GM23248 (cell line): ENCODE data around the gene ABTB1. TPM values are rescaled to one million over a fixed set of nuclear protein-coding genes. Genes with fewer than 3 reads are reported as not detected.

Experiments used
- DNase-seq: peaks from one replicate; pipeline ENCODE4 v3.0.0-alpha.2; 2015
- H2AFZ ChIP-seq: fragments of 200-600 bp; sonication (generic); 2 replicates; pipeline ENCODE4 v1.6.1; 2016; ENCODE audit warnings: antibody characterized with exemption
- H3F3A ChIP-seq: fragments of 200-600 bp; sonication (generic); 2 replicates; pipeline ENCODE4 v1.6.1; 2016; ENCODE audit warnings: mild to moderate bottlenecking, antibody characterized with exemption, mixed run types; ENCODE audit not compliant: insufficient read depth
- H3K27ac ChIP-seq: fragments of 200-600 bp; sonication (generic); 2 replicates; pipeline ENCODE4 v1.5.1; 2016; ENCODE audit warnings: mild to moderate bottlenecking
- H3K27me3 ChIP-seq: fragments of 200-600 bp; sonication (generic); replicated peaks from 2 replicates; pipeline ENCODE4 v1.6.1; 2016; ENCODE audit warnings: mild to moderate bottlenecking; ENCODE audit not compliant: insufficient read depth
- H3K36me3 ChIP-seq: fragments of 200-600 bp; sonication (generic); 2 replicates; pipeline ENCODE4 v1.6.1; 2016; ENCODE audit warnings: low read depth, mild to moderate bottlenecking
- H3K4me1 ChIP-seq: fragments of 200-600 bp; sonication (generic); 2 replicates; pipeline ENCODE4 v1.6.1; 2016; ENCODE audit warnings: mild to moderate bottlenecking; ENCODE audit not compliant: insufficient read depth
- H3K4me2 ChIP-seq: fragments of 200-600 bp; sonication (generic); one replicate; pipeline ENCODE4 v1.6.1; 2016; ENCODE audit warnings: mild to moderate bottlenecking; ENCODE audit not compliant: unreplicated experiment
- H3K4me3 ChIP-seq: fragments of 200-600 bp; sonication (generic); 2 replicates; pipeline ENCODE4 v1.5.1; 2016; ENCODE audit warnings: mild to moderate bottlenecking
- H3K79me2 ChIP-seq: fragments of 200-600 bp; sonication (generic); 2 replicates; pipeline ENCODE4 v1.6.1; 2016; ENCODE audit warnings: mild to moderate bottlenecking; ENCODE audit not compliant: insufficient read depth
- H3K9ac ChIP-seq: fragments of 200-600 bp; sonication (generic); 2 replicates; pipeline ENCODE4 v1.6.1; 2016; ENCODE audit warnings: mild to moderate bottlenecking
- H3K9me2 ChIP-seq: fragments of 200-600 bp; sonication (generic); 2 replicates; pipeline ENCODE4 v1.6.1; 2016; ENCODE audit warnings: mixed run types, mild to moderate bottlenecking, moderate library complexity; ENCODE audit not compliant: insufficient read depth
- H3K9me3 ChIP-seq: fragments of 200-600 bp; sonication (generic); one replicate; pipeline ENCODE4 v1.6.1; 2017; ENCODE audit warnings: low read depth
- H4K20me1 ChIP-seq: fragments of 200-600 bp; sonication (generic); 2 replicates; pipeline ENCODE4 v1.6.0; 2016; ENCODE audit not compliant: insufficient read depth
- EZH2 ChIP-seq: fragments of 200-600 bp; sonication (generic); IDR thresholded peaks from 2 replicates; pipeline ENCODE4 v1.6.1; 2018; ENCODE audit warnings: antibody characterized with exemption, mild to moderate bottlenecking; ENCODE audit not compliant: insufficient read depth, poor library complexity, severe bottlenecking
- EZH2phosphoT487 ChIP-seq: fragments of 200-600 bp; sonication (generic); IDR thresholded peaks from 2 replicates; pipeline ENCODE4 v1.6.1; 2018; ENCODE audit warnings: antibody characterized with exemption, moderate library complexity, mild to moderate bottlenecking, low read depth; ENCODE audit not compliant: insufficient read depth
- WGBS, 2 experiments: methylation state at CpG; one replicate each; pipeline ENCODE4 v1.1.6; 2015 to 2017; ENCODE audit warnings: low lambda C conversion rate in 2 of 2, low coverage in 1 of 2; ENCODE audit errors: missing lambda C conversion rate in 2 of 2; 5-methylcytosine and 5-hydroxymethylcytosine counted together
- in situ Hi-C: fragments of 300-500 bp; cut with MboI; formaldehyde crosslinking; loops from 2 replicates; pipeline ENCODE4 v1.15.0; 2020
- polyA plus RNA-seq: library from polyadenylated mRNA; unstranded; fragments of >200 nt; fragmentation: Nextera tagmentation; extraction: Ambion mirVana; gene quantifications from 2 replicates; pipeline ENCODE4 v1.2.1, GENCODE V29; 2016
- total RNA-seq: library from RNA; depleted of rRNA; stranded (reverse); fragments of >200 nt; shearing (Covaris generic); gene quantifications from 2 replicates; pipeline ENCODE4 v1.2.3, GENCODE V29; 2014

Gene ABTB1
- total and polyA plus RNA-seq, 2 experiments from 2014 or later, result 7.8 to 20.9 TPM

GRCh38 chr3:127628788-127629466, 43.8 kb upstream of the ABTB1 start, which contains the start of gene PODXL2:
Gene PODXL2 (plus strand): TSS chr3:127629185. CDS start chr3:127629220, 35 bp downstream.
- peak; percentile 80 for DNase-seq
- peaks cover 8% of the 10 kb centered on the region for H3F3A ChIP-seq
- peak within 1 kb of the TSS; percentile 69 for H3K4me3 ChIP-seq
- no peaks in the 10 kb centered on the region for H3K4me1 ChIP-seq
- peaks cover 20% of the 10 kb centered on the region for H3K27me3 ChIP-seq
- peak within 1 kb of the TSS; percentile 72 for H3K4me2 ChIP-seq
- 0 out of 2 replicates have a peak within 1 kb of the TSS, but pooled peaks have one; percentile 26 for H2AFZ ChIP-seq
- H3K9me3 ChIP-seq, result no peaks in the 10 kb centered on the region
- WGBS, 2 experiments, result 16 to 17% methylated on average over 51 to 63 of the region's 105 CpGs
- H3K79me2 ChIP-seq, result no peaks in the 10 kb centered on the region
- no peak for TF ChIP-seq EZH2
- no peak for TF ChIP-seq EZH2phosphoT487
- H3K27ac ChIP-seq, result no peak within 1 kb of the TSS
- H4K20me1 ChIP-seq, result no peaks in the 10 kb centered on the region
- no peak within 1 kb of the TSS for H3K9ac ChIP-seq
- in situ Hi-C loops, result no loop called here
- no peaks in the 10 kb centered on the region for H3K9me2 ChIP-seq
- no peaks in the 10 kb centered on the region for H3K36me3 ChIP-seq

DNA sequence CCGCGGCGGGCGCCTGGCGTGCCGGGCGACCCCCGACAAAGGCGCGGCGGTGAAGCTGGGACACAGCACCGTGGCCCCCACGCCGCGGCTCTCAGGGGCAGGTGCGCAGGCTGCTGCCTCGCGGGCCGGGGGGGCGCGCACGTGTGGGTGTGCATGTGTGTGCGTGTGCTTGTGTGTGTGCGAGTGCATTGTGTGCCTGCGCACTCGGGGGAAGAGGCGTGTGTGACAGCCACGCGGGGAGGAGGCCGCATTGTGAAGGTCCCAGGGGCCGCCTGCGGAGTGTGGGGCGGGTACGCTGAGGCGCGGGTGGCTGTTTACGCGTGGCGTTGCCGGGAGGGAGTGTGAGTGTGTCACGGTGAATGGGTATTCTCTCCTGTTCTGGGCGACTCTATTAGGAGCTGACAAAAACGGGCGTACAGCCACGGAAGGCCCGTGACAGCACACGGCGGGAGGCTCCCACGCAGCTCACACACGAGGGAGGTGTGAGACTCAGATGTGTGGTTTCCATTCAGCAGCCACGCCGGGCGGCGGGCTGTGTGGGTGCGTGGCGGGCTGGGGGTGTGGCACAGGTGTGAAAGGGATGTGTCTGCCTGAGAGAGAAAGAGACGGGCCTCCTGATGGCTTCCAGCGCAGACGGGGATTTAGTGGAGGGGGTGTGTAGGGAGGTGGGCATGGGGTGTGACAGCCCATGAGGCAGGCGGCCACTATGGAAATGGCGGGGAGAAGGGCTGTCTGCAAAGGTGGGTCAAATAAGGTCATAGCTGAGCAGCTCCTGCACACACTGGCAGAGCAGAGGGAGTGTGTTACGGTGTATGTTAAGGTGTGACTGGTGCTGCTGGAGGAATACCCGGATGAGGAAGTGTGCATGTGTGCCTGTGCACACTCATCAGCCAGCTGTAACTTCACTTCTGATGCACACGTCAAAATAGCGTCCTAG, 43.0 kb upstream of the ABTB1 start:
- H3K27me3 ChIP-seq, result peaks cover 20% of the 10 kb centered on the region
- peak overlapping the region; percentile 72 for H3K4me2 ChIP-seq
- peaks cover 8% of the 10 kb centered on the region for H3F3A ChIP-seq
- no peak overlapping the region for H3K27ac ChIP-seq
- no peaks in the 10 kb centered on the region for H3K9me3 ChIP-seq
- H3K9me2 ChIP-seq, result no peaks in the 10 kb centered on the region
- no peaks in the 10 kb centered on the region for H3K79me2 ChIP-seq
- 10 to 14% methylated on average over 51 to 52 of the region's 65 CpGs for WGBS, 2 experiments
- no peaks in the 10 kb centered on the region for H3K4me1 ChIP-seq
- TF ChIP-seq EZH2phosphoT487 (no peak), EZH2 (no peak)
- no peak overlapping the region for H3K9ac ChIP-seq
- H4K20me1 ChIP-seq, result no peaks in the 10 kb centered on the region
- DNase-seq, result peak; percentile 42
- in situ Hi-C loops, result no loop called here
- H3K4me3 ChIP-seq, result peak overlapping the region; percentile 69
- 0 out of 2 replicates have a peak overlapping the region, but pooled peaks have one; percentile 26 for H2AFZ ChIP-seq
- no peaks in the 10 kb centered on the region for H3K36me3 ChIP-seq

DNA sequence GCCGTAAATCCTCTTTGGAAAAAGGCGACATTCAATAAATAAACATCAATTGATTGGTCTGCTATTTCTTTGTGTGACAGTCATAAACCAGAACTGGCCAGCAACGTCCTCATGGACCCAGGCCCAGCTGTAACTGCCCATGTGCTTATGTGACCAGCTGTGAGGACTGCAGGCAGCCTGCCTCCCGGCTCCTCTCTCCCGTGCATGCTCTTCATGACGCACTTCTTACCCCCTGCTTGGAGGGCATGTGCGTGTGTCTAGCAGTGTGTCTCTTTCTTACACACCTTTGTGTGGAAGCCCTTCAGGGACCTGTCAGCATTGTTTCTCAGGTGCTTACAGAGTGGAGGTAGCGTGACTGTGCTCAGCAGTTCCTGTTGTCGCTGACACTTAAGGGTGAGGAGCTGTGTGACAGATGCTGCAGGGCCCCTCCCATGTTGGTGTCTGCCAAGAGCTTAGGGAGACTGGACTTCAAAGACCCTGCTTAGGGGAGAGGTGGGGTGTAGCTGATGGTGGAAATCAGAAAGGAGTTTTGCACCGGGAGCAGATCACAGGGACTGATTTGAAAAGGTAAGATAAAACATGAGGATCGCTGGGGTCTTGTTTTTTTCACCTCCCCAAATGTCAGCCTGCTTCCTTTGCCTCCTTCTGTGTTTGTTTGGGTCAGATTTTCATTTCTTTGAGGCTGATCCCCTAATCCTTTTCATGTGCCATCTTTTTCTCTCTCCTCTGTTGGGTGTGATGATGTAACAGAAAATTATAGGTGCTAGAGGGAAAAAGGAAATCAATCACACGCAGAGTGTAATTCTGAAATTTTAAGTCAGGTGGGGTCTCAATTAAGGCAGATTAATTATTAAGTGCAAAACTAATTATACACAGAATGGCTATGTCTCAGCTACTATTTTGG, 41.7 kb upstream of the ABTB1 start:
- Histone ChIP-seq H3K4me3 (no peak overlapping the region), H3K4me1 (no peaks in the 10 kb centered on the region), H3F3A (peaks cover 8% of the 10 kb centered on the region), H3K4me2 (no peak overlapping the region), H3K9ac (no peak overlapping the region), H3K9me2 (no peaks in the 10 kb centered on the region), H3K9me3 (no peaks in the 10 kb centered on the region), H3K36me3 (no peaks in the 10 kb centered on the region), H3K27me3 (peaks cover 20% of the 10 kb centered on the region), H3K79me2 (no peaks in the 10 kb centered on the region), H4K20me1 (no peaks in the 10 kb centered on the region), H3K27ac (no peak overlapping the region), H2AFZ (no peak overlapping the region)
- DNase-seq, result no peak
- WGBS, 2 experiments, result 82 to 83% methylated on average over 12 of the region's 12 CpGs
- no peak for TF ChIP-seq EZH2phosphoT487
- in situ Hi-C loops, result no loop called here
